OCI-LY7 (cell line): ENCODE data around the gene TRIM33. TPM values are rescaled to one million over a fixed set of nuclear protein-coding genes. Genes with fewer than 3 reads are reported as not detected.

Source experiments
- BruUV-seq: library from RNA; stranded (reverse); fragments of 400-500 nt; replicated peaks from 2 replicates; lab custom pipeline; 2021; lab: Mats Ljungman, UMichigan
- CTCF ChIA-PET: fragments of 300-600 bp; sonication (Branson Sonifier 250); formaldehyde crosslinking; loops from one replicate; lab custom pipeline; 2022; ENCODE audit warnings: antibody characterized with exemption; ENCODE audit not compliant: unreplicated experiment; lab: Charles Lee
- POLR2A ChIA-PET: fragments of 300-600 bp; sonication (Branson Sonifier 250); formaldehyde crosslinking; loops from one replicate; lab custom pipeline; 2022; ENCODE audit warnings: antibody characterized with exemption; lab: Charles Lee
- DNase-seq: peaks from one replicate; pipeline ENCODE4 v3.0.0-alpha.2; 2015; ENCODE audit warnings: low spot score
- H2AFZ ChIP-seq: fragments of 200-600 bp; sonication (generic), shearing (Covaris generic); 2 replicates; pipeline ENCODE4 v1.6.1; 2014; ENCODE audit warnings: mild to moderate bottlenecking, antibody characterized with exemption, low read length, moderate library complexity
- H3K27ac ChIP-seq: fragments of 200-600 bp; sonication (generic); 2 replicates; pipeline ENCODE4 v1.5.1; 2014; ENCODE audit warnings: mixed run types, low read depth, mild to moderate bottlenecking, moderate library complexity, low read length, inconsistent platforms; ENCODE audit not compliant: poor library complexity, severe bottlenecking
- H3K36me3 ChIP-seq: fragments of 200-600 bp; sonication (generic); 2 replicates; pipeline ENCODE4 v1.6.1; 2014; ENCODE audit warnings: mild to moderate bottlenecking, antibody characterized with exemption, low read length, moderate library complexity, mixed read lengths; ENCODE audit not compliant: insufficient read depth
- H3K4me1 ChIP-seq: fragments of 200-600 bp; sonication (generic); 2 replicates; pipeline ENCODE4 v1.5.1; 2014; ENCODE audit warnings: mild to moderate bottlenecking, low read length; ENCODE audit not compliant: insufficient read depth, poor library complexity, severe bottlenecking
- H3K4me2 ChIP-seq: fragments of 200-600 bp; sonication (generic); 2 replicates; pipeline ENCODE4 v1.6.1; 2014; ENCODE audit warnings: mild to moderate bottlenecking, low read length
- H3K4me3 ChIP-seq: fragments of 200-600 bp; sonication (generic); 2 replicates; pipeline ENCODE4 v1.5.1; 2014; ENCODE audit warnings: mild to moderate bottlenecking, low read depth, low read length; ENCODE audit not compliant: poor library complexity, severe bottlenecking
- H3K79me2 ChIP-seq: fragments of 200-600 bp; sonication (generic); 2 replicates; pipeline ENCODE4 v1.6.1; 2016; ENCODE audit warnings: low read depth, mild to moderate bottlenecking, low read length, moderate library complexity, mixed read lengths; ENCODE audit not compliant: insufficient read depth
- H3K9me2 ChIP-seq: fragments of 200-600 bp; sonication (generic); 2 replicates; pipeline ENCODE4 v1.6.1; 2016; ENCODE audit warnings: mild to moderate bottlenecking, low read length, mixed read lengths; ENCODE audit not compliant: insufficient read depth
- H3K9me3 ChIP-seq: fragments of 200-600 bp; sonication (generic); 2 replicates; pipeline ENCODE4 v1.6.1; 2014; ENCODE audit warnings: mild to moderate bottlenecking, mixed run types, low read length, mixed read lengths
- H4K20me1 ChIP-seq: fragments of 200-600 bp; sonication (generic); 2 replicates; pipeline ENCODE4 v1.6.1; 2014; ENCODE audit warnings: mild to moderate bottlenecking, antibody characterized with exemption, low read length, moderate library complexity, mixed read lengths; ENCODE audit not compliant: insufficient read depth
- EZH2phosphoT487 ChIP-seq: fragments of 200-600 bp; sonication (generic); IDR thresholded peaks from 2 replicates; pipeline ENCODE4 v1.6.1; 2018; ENCODE audit warnings: low read depth, borderline replicate concordance, mild to moderate bottlenecking, mixed run types, antibody characterized with exemption, low read length, moderate library complexity, mixed read lengths
- intact Hi-C: fragments of 100-400 bp; cut with micrococcal nuclease; formaldehyde crosslinking; loops from one replicate; pipeline ENCODE4 v1.10.0; 2022; ENCODE audit not compliant: unreplicated experiment
- total RNA-seq, 2 experiments: library from RNA; depleted of rRNA in 1 of 2; stranded (reverse); fragments of >200 nt in 1 of 2; shearing (Covaris generic) in 1 of 2; gene quantifications; 2 replicates each; pipeline ENCODE4 v1.2.3, GENCODE V29; 2014 to 2022
- TF ChIP-seq, protein P1 (sequence below): fragments of 200-600 bp; sonication (generic); conservative IDR thresholded peaks from 2 replicates; pipeline ENCODE4 v1.5.1; 2014; ENCODE audit warnings: mild to moderate bottlenecking, antibody characterized with exemption, low read length, moderate library complexity, mixed read lengths

The TRIM33 gene
- total RNA-seq, 2 experiments from 2014 or later, result 43.0 to 44.7 TPM

DNA sequence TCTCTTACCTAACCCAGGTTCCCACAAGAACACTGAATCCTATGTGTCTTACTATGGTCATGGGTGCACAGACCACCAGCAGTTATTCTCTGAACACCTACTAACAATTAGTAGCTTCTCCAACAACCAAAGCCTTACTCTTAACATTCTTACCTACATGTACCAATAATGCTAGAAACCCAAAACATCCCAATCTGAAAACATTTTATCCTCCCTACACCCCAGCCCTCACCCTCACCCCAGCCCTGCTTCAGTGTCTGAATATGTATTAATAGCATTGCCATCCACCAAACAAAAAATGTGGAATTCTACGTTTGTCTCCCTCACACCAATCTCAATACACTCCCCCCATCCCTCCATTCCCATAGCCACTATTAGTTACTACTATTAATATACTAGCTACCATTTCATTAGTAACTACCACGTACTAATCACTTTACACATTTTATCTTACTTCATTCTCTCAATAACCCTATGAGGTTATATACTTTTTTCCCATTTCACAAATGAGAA, 2.6 kb downstream of the TRIM33 start:
- POLR2A ChIA-PET, result interaction anchor here (0.6 to 0.8 kb wide), 4 partner anchors 8 to 192 kb away, joined by 3 read pairs; no protein-coding TSS in a partner anchor
- no peak for TF ChIP-seq EZH2phosphoT487
- TF ChIP-seq, protein P1, sequence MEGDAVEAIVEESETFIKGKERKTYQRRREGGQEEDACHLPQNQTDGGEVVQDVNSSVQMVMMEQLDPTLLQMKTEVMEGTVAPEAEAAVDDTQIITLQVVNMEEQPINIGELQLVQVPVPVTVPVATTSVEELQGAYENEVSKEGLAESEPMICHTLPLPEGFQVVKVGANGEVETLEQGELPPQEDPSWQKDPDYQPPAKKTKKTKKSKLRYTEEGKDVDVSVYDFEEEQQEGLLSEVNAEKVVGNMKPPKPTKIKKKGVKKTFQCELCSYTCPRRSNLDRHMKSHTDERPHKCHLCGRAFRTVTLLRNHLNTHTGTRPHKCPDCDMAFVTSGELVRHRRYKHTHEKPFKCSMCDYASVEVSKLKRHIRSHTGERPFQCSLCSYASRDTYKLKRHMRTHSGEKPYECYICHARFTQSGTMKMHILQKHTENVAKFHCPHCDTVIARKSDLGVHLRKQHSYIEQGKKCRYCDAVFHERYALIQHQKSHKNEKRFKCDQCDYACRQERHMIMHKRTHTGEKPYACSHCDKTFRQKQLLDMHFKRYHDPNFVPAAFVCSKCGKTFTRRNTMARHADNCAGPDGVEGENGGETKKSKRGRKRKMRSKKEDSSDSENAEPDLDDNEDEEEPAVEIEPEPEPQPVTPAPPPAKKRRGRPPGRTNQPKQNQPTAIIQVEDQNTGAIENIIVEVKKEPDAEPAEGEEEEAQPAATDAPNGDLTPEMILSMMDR, result no peak
- BruUV-seq, result no TSS peak
- no peak overlapping the region for H2AFZ ChIP-seq
- peaks cover 80% of the 10 kb centered on the region for H3K79me2 ChIP-seq
- no peaks in the 10 kb centered on the region for H3K9me2 ChIP-seq
- H3K27ac ChIP-seq, result no peak overlapping the region
- H3K36me3 ChIP-seq, result peaks cover 45% of the 10 kb centered on the region
- DNase-seq, result no peak
- peaks cover 42% of the 10 kb centered on the region for H4K20me1 ChIP-seq
- peaks cover 37% of the 10 kb centered on the region for H3K4me1 ChIP-seq
- intact Hi-C loops, result loop anchor here (2.0 kb wide), 1 partner anchor 700 kb away; no protein-coding TSS in a partner anchor
- H3K9me3 ChIP-seq, result no peaks in the 10 kb centered on the region
- CTCF ChIA-PET, result no interaction called here
- H3K4me2 ChIP-seq, result peak overlapping the region; percentile 72
- H3K4me3 ChIP-seq, result peak overlapping the region; percentile 93

DNA sequence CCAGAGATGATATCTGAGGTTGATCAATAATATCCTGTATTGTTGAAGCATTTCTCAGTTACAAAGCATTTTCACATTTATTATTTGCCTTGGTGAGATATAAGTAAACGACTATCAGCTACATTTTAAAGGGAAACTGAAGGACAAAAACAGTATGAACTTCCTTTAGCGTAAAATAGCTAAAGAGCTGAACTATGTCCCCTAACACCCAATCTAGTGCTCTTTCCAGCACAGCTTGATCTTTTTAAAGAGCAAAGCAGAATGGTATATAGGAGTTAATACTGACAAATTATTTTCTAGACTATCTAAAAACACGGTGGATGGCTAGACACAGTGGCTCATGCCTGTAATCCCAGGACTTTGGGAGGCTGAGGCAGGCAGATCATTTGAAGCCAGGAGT, 3.5 kb downstream of the TRIM33 start:
- ChIA-PET POLR2A (interaction anchor here (0.6 to 1.5 kb wide), 4 partner anchors 11 to 405 kb away, joined by 3 to 4 read pairs (median 4); no protein-coding TSS in a partner anchor), CTCF (no interaction called here)
- TF ChIP-seq, protein P1, result no peak
- no peak for TF ChIP-seq EZH2phosphoT487
- no peak overlapping the region for H2AFZ ChIP-seq
- H3K27ac ChIP-seq, result no peak overlapping the region
- H3K9me2 ChIP-seq, result no peaks in the 10 kb centered on the region
- H3K9me3 ChIP-seq, result no peaks in the 10 kb centered on the region
- BruUV-seq, result no TSS peak
- peaks cover 83% of the 10 kb centered on the region for H3K79me2 ChIP-seq
- H3K4me2 ChIP-seq, result peak overlapping the region; percentile 72
- peaks cover 42% of the 10 kb centered on the region for H4K20me1 ChIP-seq
- H3K36me3 ChIP-seq, result peaks cover 52% of the 10 kb centered on the region
- DNase-seq, result no peak
- H3K4me3 ChIP-seq, result peak overlapping the region; percentile 93
- intact Hi-C loops, result no loop called here
- peaks cover 31% of the 10 kb centered on the region for H3K4me1 ChIP-seq

DNA sequence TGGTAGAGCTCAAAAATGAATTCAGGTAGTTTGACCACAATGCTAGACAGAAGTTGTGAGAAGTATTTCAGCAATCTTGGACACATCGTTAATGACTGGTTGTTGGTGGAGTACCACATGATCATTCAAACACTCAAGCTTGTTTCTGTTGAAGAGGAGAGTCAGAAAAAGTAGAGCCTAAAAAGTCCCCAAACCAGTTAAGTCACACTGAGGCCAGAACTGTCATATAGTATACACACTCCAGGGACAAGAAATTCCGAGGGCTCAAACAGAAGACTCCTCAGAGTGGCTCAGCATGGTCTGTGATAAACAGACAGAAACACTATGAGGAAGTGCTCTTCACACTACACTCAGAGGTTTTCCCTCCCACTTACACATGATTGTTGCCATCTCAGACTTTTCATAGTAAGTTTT, 5.8 kb downstream of the TRIM33 start:
- H3K36me3 ChIP-seq, result peaks cover 68% of the 10 kb centered on the region
- peaks cover 41% of the 10 kb centered on the region for H4K20me1 ChIP-seq
- no peak for TF ChIP-seq EZH2phosphoT487
- TF ChIP-seq, protein P1, result no peak
- no peak overlapping the region for H3K4me2 ChIP-seq
- intact Hi-C loops, result no loop called here
- H3K27ac ChIP-seq, result no peak overlapping the region
- BruUV-seq, result no TSS peak
- no peaks in the 10 kb centered on the region for H3K9me2 ChIP-seq
- ChIA-PET CTCF (no interaction called here), POLR2A (interaction anchor here (0.6 to 1.0 kb wide), 3 partner anchors 19 to 482 kb away, joined by 3 to 7 read pairs (median 4); no protein-coding TSS in a partner anchor)
- peaks cover 32% of the 10 kb centered on the region for H3K4me1 ChIP-seq
- DNase-seq, result no peak
- H3K9me3 ChIP-seq, result no peaks in the 10 kb centered on the region
- H3K79me2 ChIP-seq, result peaks cover 98% of the 10 kb centered on the region
- no peak overlapping the region for H3K4me3 ChIP-seq
- H2AFZ ChIP-seq, result no peak overlapping the region
